ENCODE results near the gene KCNK2. TPM values are rescaled to one million over a fixed set of nuclear protein-coding genes. Genes with fewer than 3 reads are reported as not detected.

The KCNK2 gene
- total RNA-seq, 1 experiment from 2014 or later: 0.44 TPM

DNA sequence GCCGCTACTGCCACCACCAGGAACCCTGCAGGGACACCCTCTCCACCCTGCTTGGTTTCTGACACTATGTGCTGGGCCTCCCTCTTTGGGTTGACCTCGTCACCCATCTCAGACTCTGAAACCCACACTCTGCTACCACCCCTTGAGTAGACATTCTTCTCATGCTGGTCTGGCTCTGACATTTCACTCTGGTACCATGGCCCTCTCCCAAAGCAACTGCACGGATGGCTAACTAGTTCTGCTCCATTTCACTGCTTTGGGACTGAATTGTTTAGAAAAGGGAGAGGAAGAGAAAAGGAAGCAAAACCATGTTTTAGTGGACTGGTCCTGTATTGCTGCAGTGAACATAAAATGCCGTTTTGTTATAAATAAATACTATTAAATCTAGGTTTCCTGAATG is 137.8 kb downstream of the KCNK2 start:
- TF ChIP-seq, protein P1, sequence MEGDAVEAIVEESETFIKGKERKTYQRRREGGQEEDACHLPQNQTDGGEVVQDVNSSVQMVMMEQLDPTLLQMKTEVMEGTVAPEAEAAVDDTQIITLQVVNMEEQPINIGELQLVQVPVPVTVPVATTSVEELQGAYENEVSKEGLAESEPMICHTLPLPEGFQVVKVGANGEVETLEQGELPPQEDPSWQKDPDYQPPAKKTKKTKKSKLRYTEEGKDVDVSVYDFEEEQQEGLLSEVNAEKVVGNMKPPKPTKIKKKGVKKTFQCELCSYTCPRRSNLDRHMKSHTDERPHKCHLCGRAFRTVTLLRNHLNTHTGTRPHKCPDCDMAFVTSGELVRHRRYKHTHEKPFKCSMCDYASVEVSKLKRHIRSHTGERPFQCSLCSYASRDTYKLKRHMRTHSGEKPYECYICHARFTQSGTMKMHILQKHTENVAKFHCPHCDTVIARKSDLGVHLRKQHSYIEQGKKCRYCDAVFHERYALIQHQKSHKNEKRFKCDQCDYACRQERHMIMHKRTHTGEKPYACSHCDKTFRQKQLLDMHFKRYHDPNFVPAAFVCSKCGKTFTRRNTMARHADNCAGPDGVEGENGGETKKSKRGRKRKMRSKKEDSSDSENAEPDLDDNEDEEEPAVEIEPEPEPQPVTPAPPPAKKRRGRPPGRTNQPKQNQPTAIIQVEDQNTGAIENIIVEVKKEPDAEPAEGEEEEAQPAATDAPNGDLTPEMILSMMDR (conservative IDR thresholded peaks at IDR 0.05): no peak
- no CpG with 5 or more reads among the region's 4 CpGs for WGBS (ENCODE audit: extremely low coverage, insufficient read length, low lambda C conversion rate)
- H3K9me3 Mint-ChIP-seq: no peaks in the 10 kb centered on the region

More for the DNA sequence above, 137.8 kb downstream of the KCNK2 start:
- Histone ChIP-seq H4K91ac (ENCODE audit: insufficient read length, low read depth, low read length) (no peak overlapping the region), H3K4me2 (ENCODE audit: insufficient read depth, insufficient read length, low read length) (no peak overlapping the region), H2BK20ac (ENCODE audit: low read depth, low read length, poor library complexity, severe bottlenecking) (no peak overlapping the region), H3K79me2 (ENCODE audit: insufficient read depth, low read length) (no peaks in the 10 kb centered on the region), H3K79me1 (ENCODE audit: insufficient read depth, low read depth, low read length, poor library complexity, severe bottlenecking) (no peaks in the 10 kb centered on the region), H3T11ph (ENCODE audit: low read length) (no peak overlapping the region), H3K23me2 (ENCODE audit: insufficient read length, low read depth, low read length, poor library complexity, severe bottlenecking) (no peaks in the 10 kb centered on the region), H3K27me3 (ENCODE audit: insufficient read depth, low read length) (no peaks in the 10 kb centered on the region), H2BK15ac (ENCODE audit: low read depth, low read length) (no peak overlapping the region), H3K14ac (ENCODE audit: insufficient read depth, low read length) (no peak overlapping the region), H3K27ac (ENCODE audit: insufficient read length, low read depth, low read length) (no peak overlapping the region), H3K9ac (ENCODE audit: extremely low read depth, insufficient read length, low read length) (no peak overlapping the region), H2BK120ac (ENCODE audit: low read depth, low read length, poor library complexity, severe bottlenecking) (no peak overlapping the region), H3K18ac (ENCODE audit: insufficient read length, low read depth, low read length) (no peak overlapping the region), H2AK5ac (ENCODE audit: insufficient read length, low read length) (no peak overlapping the region), H2AFZ (ENCODE audit: low read length) (no peak overlapping the region), H4K8ac (replicated peaks; ENCODE audit: insufficient read length, low read depth, low read length) (no peak overlapping the region), H2BK12ac (ENCODE audit: insufficient read length, low read depth, low read length) (no peak overlapping the region), H3K56ac (ENCODE audit: insufficient read length, low read depth, low read length) (no peak overlapping the region), H3K4ac (ENCODE audit: low read depth, low read length) (no peak overlapping the region), H4K5ac (ENCODE audit: insufficient read length, low read depth, low read length) (no peak overlapping the region), H3K23ac (ENCODE audit: insufficient read length, low read depth, low read length) (no peak overlapping the region), H4K20me1 (ENCODE audit: control insufficient read depth, insufficient read depth, insufficient read length) (no peaks in the 10 kb centered on the region), H3K9me3 (ENCODE audit: control insufficient read depth, low read depth, low read length) (no peaks in the 10 kb centered on the region), H3K4me1 (ENCODE audit: insufficient read depth, low read length) (no peaks in the 10 kb centered on the region), H2BK5ac (ENCODE audit: insufficient read length, low read length) (no peak overlapping the region)
- DNase-seq: no peak
- Mint-ChIP-seq H3K27me3 (ENCODE audit: low read depth) (no peaks in the 10 kb centered on the region; the same call in 1 of the 2 replicates), H3K27ac (no peak overlapping the region; a peak in 1 of 7 replicates), H3K4me3 (no peak overlapping the region), H3K4me1 (peaks cover 3 to 5% of the 10 kb centered on the region in 2 experiments), H3K36me3 (ENCODE audit: insufficient read depth in 1 of 3, low read depth in 3 of 3) (no peaks in the 10 kb centered on the region)
